Gastrocnemius medialis (tissue), 4 donors: ENCODE results near the gene RABGAP1L.

Source experiments
- CTCF ChIP-seq, 5 experiments: fragments of 450-650 bp in 3 of 5; fragments of 200-600 bp in 2 of 5; sonication (generic) in 2 of 5; IDR thresholded peaks in 4 of 5; conservative IDR thresholded peaks in 1 of 5; 1 replicate in 4 of 5; 2 replicates in 1 of 5; pipeline ENCODE4 v1.5.1; 2016 to 2019; ENCODE audit warnings: antibody characterized with exemption in 5 of 5, mild to moderate bottlenecking in 3 of 5, moderate library complexity in 3 of 5
- POLR2A ChIP-seq, 2 donors: fragments of 450-650 bp; IDR thresholded peaks; one replicate each; pipeline ENCODE4 v1.6.1; 2017; ENCODE audit warnings: antibody characterized with exemption in 2 of 2, mild to moderate bottlenecking in 2 of 2, moderate library complexity in 2 of 2

- TF ChIP-seq POLR2A (IDR thresholded peaks at IDR 0.05) (no peak), CTCF (IDR thresholded peaks at IDR 0.05 in 4 of 5, conservative IDR thresholded peaks at IDR 0.05 in 1 of 5) (no peak)
Measured at GRCh38 chr1:174448974-174449373, 289.7 kb downstream of the RABGAP1L start.
